ENCODE results near the gene CLTA.
A peak's percentile ranks its signal among the peaks of the same experiment; 100 is the strongest.

The CLTA gene

GRCh38 chr9:36190388-36191289, at the start of gene CLTA:
Gene CLTA, plus strand, starts transcription at chr9:36190921. Its CDS starts 136 bp downstream, at chr9:36191057.
- DNase-seq = peak; percentile 99

- no peak for DNase-seq
Observed at GRCh38 chr9:36141288-36141687, 49.4 kb upstream of the CLTA start.

- no peak for DNase-seq
Observed at GRCh38 chr9:36141761-36142160, 49.0 kb upstream of the CLTA start.

- DNase-seq = no peak
Observed at GRCh38 chr9:36142510-36143244, 48.0 kb upstream of the CLTA start.

GRCh38 chr9:36143245-36143641, 47.5 kb upstream of the CLTA start:
- no peak for DNase-seq

- DNase-seq = no peak
Observed at GRCh38 chr9:36144309-36145232, 46.1 kb upstream of the CLTA start.

GRCh38 chr9:36145970-36146369, 44.8 kb upstream of the CLTA start:
- no peak for DNase-seq

- DNase-seq = no peak
Observed at GRCh38 chr9:36146651-36147050, 44.1 kb upstream of the CLTA start.

GRCh38 chr9:36147441-36148175, 43.1 kb upstream of the CLTA start:
- no peak for DNase-seq

- no peak for DNase-seq
Observed at GRCh38 chr9:36148311-36149051, 42.2 kb upstream of the CLTA start.

GRCh38 chr9:36149197-36149596, 41.5 kb upstream of the CLTA start:
- no peak for DNase-seq

- DNase-seq = no peak
Observed at GRCh38 chr9:36150574-36151315, 40.0 kb upstream of the CLTA start.

- no peak for DNase-seq
Observed at GRCh38 chr9:36151316-36152210, 39.2 kb upstream of the CLTA start.

GRCh38 chr9:36152741-36153438, 37.8 kb upstream of the CLTA start:
- DNase-seq = no peak

- DNase-seq = no peak
Observed at GRCh38 chr9:36153746-36154145, 37.0 kb upstream of the CLTA start.

GRCh38 chr9:36154331-36154952, 36.3 kb upstream of the CLTA start:
- no peak for DNase-seq

- no peak for DNase-seq
Observed at GRCh38 chr9:36156116-36156515, 34.6 kb upstream of the CLTA start.

- no peak for DNase-seq
Observed at GRCh38 chr9:36158122-36158521, 32.6 kb upstream of the CLTA start.

- DNase-seq = no peak
Observed at GRCh38 chr9:36158917-36159316, 31.8 kb upstream of the CLTA start.
